Neural crest cell (in vitro differentiated cells): Measurements from ENCODE around the gene DCUN1D2. TPM values are rescaled to one million over a fixed set of nuclear protein-coding genes. Genes with fewer than 3 reads are reported as not detected.
"Not testable (repeated sequence)": the region's sequence is repeated elsewhere in the genome, so short reads cannot be mapped to it uniquely, and the experiment has no call there.

ENCODE experiments used
- DNase-seq: peaks from one replicate; pipeline ENCODE4 v3.0.0; 2021; ENCODE audit warnings: low read depth, mixed read lengths, low spot score
- H3K27ac Mint-ChIP-seq: one replicate; pipeline ENCODE4 v1.8.0; 2021; ENCODE audit warnings: mild to moderate bottlenecking, mixed read lengths; ENCODE audit not compliant: unreplicated experiment
- H3K27me3 Mint-ChIP-seq: 2 replicates; pipeline ENCODE4 v1.8.0; 2021; ENCODE audit warnings: low read depth, mild to moderate bottlenecking, mixed read lengths
- H3K36me3 Mint-ChIP-seq: 2 replicates; pipeline ENCODE4 v1.8.0; 2021; ENCODE audit warnings: low read depth, mild to moderate bottlenecking, mixed read lengths
- H3K4me1 Mint-ChIP-seq: 2 replicates; pipeline ENCODE4 v1.8.0; 2021; ENCODE audit warnings: mixed read lengths
- H3K4me3 Mint-ChIP-seq: one replicate; pipeline ENCODE4 v1.8.0; 2021; ENCODE audit warnings: mild to moderate bottlenecking, mixed read lengths
- H3K9me3 Mint-ChIP-seq: 2 replicates; pipeline ENCODE4 v1.8.0; 2021; ENCODE audit warnings: mixed read lengths
- CTCF ChIP-seq: fragments of 200-600 bp; sonication (generic); conservative IDR thresholded peaks from 2 replicates; pipeline ENCODE4 v1.5.0; 2021; ENCODE audit warnings: antibody characterized with exemption, mild to moderate bottlenecking
- total RNA-seq: library from RNA; stranded (reverse); gene quantifications from 2 replicates; pipeline ENCODE4 v1.2.1, GENCODE V29; 2021

Gene DCUN1D2
- total RNA-seq, 1 donor from 2014 or later, result 32.1 TPM

- H3K9me3 Mint-ChIP-seq, result peaks cover 4% of the 10 kb centered on the region
- H3K4me3 Mint-ChIP-seq, result no peak overlapping the region
- H3K36me3 Mint-ChIP-seq, result peaks cover 23% of the 10 kb centered on the region
- no peaks in the 10 kb centered on the region for H3K4me1 Mint-ChIP-seq
- DNase-seq, result no peak
- no peak for TF ChIP-seq CTCF
- H3K27me3 Mint-ChIP-seq, result no peaks in the 10 kb centered on the region
- no peak overlapping the region for H3K27ac Mint-ChIP-seq
Measured at GRCh38 chr13:113442985-113443362, 47.5 kb downstream of the DCUN1D2 start.

GRCh38 chr13:113442354-113442984, 48.0 kb downstream of the DCUN1D2 start:
- Mint-ChIP-seq H3K4me3 (no peak overlapping the region), H3K9me3 (peaks cover 4% of the 10 kb centered on the region), H3K27ac (no peak overlapping the region), H3K27me3 (no peaks in the 10 kb centered on the region), H3K4me1 (peaks cover under 1% of the 10 kb centered on the region), H3K36me3 (peaks cover 21% of the 10 kb centered on the region)
- no peak for TF ChIP-seq CTCF
- no peak for DNase-seq

GRCh38 chr13:113441661-113442060, 48.9 kb downstream of the DCUN1D2 start:
- peaks cover 4% of the 10 kb centered on the region for H3K9me3 Mint-ChIP-seq
- DNase-seq, result no peak
- no peaks in the 10 kb centered on the region for H3K27me3 Mint-ChIP-seq
- no peak for TF ChIP-seq CTCF
- H3K36me3 Mint-ChIP-seq, result peaks cover 21% of the 10 kb centered on the region
- peaks cover 3% of the 10 kb centered on the region for H3K4me1 Mint-ChIP-seq
- no peak overlapping the region for H3K4me3 Mint-ChIP-seq
- no peak overlapping the region for H3K27ac Mint-ChIP-seq

- peaks cover 15% of the 10 kb centered on the region for H3K36me3 Mint-ChIP-seq
- peaks cover 3% of the 10 kb centered on the region for H3K4me1 Mint-ChIP-seq
- peak; percentile 52 for DNase-seq
- H3K27me3 Mint-ChIP-seq, result no peaks in the 10 kb centered on the region
- H3K9me3 Mint-ChIP-seq, result peaks cover 2% of the 10 kb centered on the region
- TF ChIP-seq CTCF, result no peak
- peak overlapping the region; percentile 14 for H3K4me3 Mint-ChIP-seq
- H3K27ac Mint-ChIP-seq, result no peak overlapping the region
Measured at GRCh38 chr13:113437408-113438010, 53.0 kb downstream of the DCUN1D2 start.

- DNase-seq, H3K4me1 Mint-ChIP-seq, H3K27me3 Mint-ChIP-seq, H3K27ac Mint-ChIP-seq, H3K4me3 Mint-ChIP-seq, H3K9me3 Mint-ChIP-seq: not testable (repeated sequence)
- H3K36me3 Mint-ChIP-seq, result peaks cover 11% of the 10 kb centered on the region
Measured at GRCh38 chr13:113436866-113437265, 53.6 kb downstream of the DCUN1D2 start.

- not testable (repeated sequence) for H3K4me1 Mint-ChIP-seq, DNase-seq, H3K4me3 Mint-ChIP-seq, H3K27ac Mint-ChIP-seq, H3K27me3 Mint-ChIP-seq, H3K36me3 Mint-ChIP-seq, H3K9me3 Mint-ChIP-seq
Measured at GRCh38 chr13:113435907-113436306, 54.6 kb downstream of the DCUN1D2 start.
